Osteocyte (in vitro differentiated cells): Measurements from ENCODE around the gene BRD3OS. TPM values are rescaled to one million over a fixed set of nuclear protein-coding genes. Genes with fewer than 3 reads are reported as not detected.

Experiments
- DNase-seq: peaks from one replicate; pipeline ENCODE4 v3.0.0; 2021; ENCODE audit warnings: mixed read lengths; ENCODE audit not compliant: unreplicated experiment; ENCODE audit errors: extremely low spot score
- H3K27ac Mint-ChIP-seq: one replicate; pipeline ENCODE4 v1.8.0; 2021; ENCODE audit warnings: mild to moderate bottlenecking, mixed read lengths; ENCODE audit not compliant: unreplicated experiment
- H3K27me3 Mint-ChIP-seq: one replicate; pipeline ENCODE4 v1.8.0; 2021; ENCODE audit warnings: mixed read lengths; ENCODE audit not compliant: unreplicated experiment
- H3K36me3 Mint-ChIP-seq: one replicate; pipeline ENCODE4 v1.8.0; 2021; ENCODE audit warnings: mixed read lengths; ENCODE audit not compliant: unreplicated experiment
- H3K4me1 Mint-ChIP-seq: one replicate; pipeline ENCODE4 v1.8.0; 2021; ENCODE audit warnings: mixed read lengths; ENCODE audit not compliant: unreplicated experiment
- H3K4me3 Mint-ChIP-seq: one replicate; pipeline ENCODE4 v1.8.0; 2021; ENCODE audit warnings: mild to moderate bottlenecking, moderate library complexity, mixed read lengths; ENCODE audit not compliant: unreplicated experiment
- H3K9me3 Mint-ChIP-seq: one replicate; pipeline ENCODE4 v1.8.0; 2021; ENCODE audit warnings: mixed read lengths; ENCODE audit not compliant: unreplicated experiment
- total RNA-seq: library from RNA; stranded (reverse); gene quantifications from 2 replicates; pipeline ENCODE4 v1.2.1, GENCODE V29; 2021
- TF ChIP-seq, protein P1 (sequence below): fragments of 200-600 bp; sonication (generic); IDR thresholded peaks from 2 replicates; pipeline ENCODE4 v1.5.0; 2021; ENCODE audit warnings: antibody characterized with exemption, mild to moderate bottlenecking, moderate library complexity

Gene BRD3OS
- total RNA-seq, 1 donor from 2014 or later: 19.9 TPM

GRCh38 chr9:134028575-134029247 lies 3.4 kb downstream of the BRD3OS start:
- no peak overlapping the region for H3K27ac Mint-ChIP-seq
- H3K36me3 Mint-ChIP-seq: peaks cover 19% of the 10 kb centered on the region
- TF ChIP-seq, protein P1, sequence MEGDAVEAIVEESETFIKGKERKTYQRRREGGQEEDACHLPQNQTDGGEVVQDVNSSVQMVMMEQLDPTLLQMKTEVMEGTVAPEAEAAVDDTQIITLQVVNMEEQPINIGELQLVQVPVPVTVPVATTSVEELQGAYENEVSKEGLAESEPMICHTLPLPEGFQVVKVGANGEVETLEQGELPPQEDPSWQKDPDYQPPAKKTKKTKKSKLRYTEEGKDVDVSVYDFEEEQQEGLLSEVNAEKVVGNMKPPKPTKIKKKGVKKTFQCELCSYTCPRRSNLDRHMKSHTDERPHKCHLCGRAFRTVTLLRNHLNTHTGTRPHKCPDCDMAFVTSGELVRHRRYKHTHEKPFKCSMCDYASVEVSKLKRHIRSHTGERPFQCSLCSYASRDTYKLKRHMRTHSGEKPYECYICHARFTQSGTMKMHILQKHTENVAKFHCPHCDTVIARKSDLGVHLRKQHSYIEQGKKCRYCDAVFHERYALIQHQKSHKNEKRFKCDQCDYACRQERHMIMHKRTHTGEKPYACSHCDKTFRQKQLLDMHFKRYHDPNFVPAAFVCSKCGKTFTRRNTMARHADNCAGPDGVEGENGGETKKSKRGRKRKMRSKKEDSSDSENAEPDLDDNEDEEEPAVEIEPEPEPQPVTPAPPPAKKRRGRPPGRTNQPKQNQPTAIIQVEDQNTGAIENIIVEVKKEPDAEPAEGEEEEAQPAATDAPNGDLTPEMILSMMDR: no peak
- no peaks in the 10 kb centered on the region for H3K27me3 Mint-ChIP-seq
- peaks cover 10% of the 10 kb centered on the region for H3K4me1 Mint-ChIP-seq
- H3K4me3 Mint-ChIP-seq: no peak overlapping the region
- DNase-seq: no peak
- no peaks in the 10 kb centered on the region for H3K9me3 Mint-ChIP-seq

- TF ChIP-seq, protein P1: no peak
- H3K27me3 Mint-ChIP-seq: no peaks in the 10 kb centered on the region
- peaks cover 19% of the 10 kb centered on the region for H3K36me3 Mint-ChIP-seq
- H3K4me3 Mint-ChIP-seq: no peak overlapping the region
- H3K9me3 Mint-ChIP-seq: no peaks in the 10 kb centered on the region
- DNase-seq: no peak
- no peak overlapping the region for H3K27ac Mint-ChIP-seq
- H3K4me1 Mint-ChIP-seq: peaks cover 7% of the 10 kb centered on the region
Observed at GRCh38 chr9:134029248-134030226, 4.3 kb downstream of the BRD3OS start.

GRCh38 chr9:134030821-134031470 lies 5.7 kb downstream of the BRD3OS start:
- no peaks in the 10 kb centered on the region for H3K9me3 Mint-ChIP-seq
- peaks cover 28% of the 10 kb centered on the region for H3K36me3 Mint-ChIP-seq
- no peak for DNase-seq
- peaks cover 5% of the 10 kb centered on the region for H3K4me1 Mint-ChIP-seq
- H3K27me3 Mint-ChIP-seq: no peaks in the 10 kb centered on the region
- H3K27ac Mint-ChIP-seq: no peak overlapping the region
- H3K4me3 Mint-ChIP-seq: no peak overlapping the region
- TF ChIP-seq, protein P1: no peak

DNA sequence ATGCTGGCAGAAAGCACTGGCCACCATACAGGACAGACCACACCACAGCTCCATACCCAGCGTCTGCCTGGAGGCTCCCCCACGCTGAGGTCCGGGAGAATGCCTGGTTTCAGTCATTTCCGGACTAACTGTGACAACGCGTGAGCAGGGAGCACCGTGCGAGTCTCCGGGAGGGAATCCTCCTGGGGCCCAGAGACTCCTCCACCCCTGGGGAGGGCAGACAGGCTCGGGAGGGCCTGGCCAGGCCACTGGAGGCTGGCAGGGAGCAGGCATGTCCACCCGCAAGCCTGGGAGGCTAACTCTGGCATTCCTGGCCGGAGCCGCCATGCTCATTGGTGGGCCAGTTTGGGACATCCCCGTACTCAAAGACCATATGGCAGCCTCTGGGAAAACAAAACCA lies 6.5 kb downstream of the BRD3OS start:
- no peak for DNase-seq
- Mint-ChIP-seq H3K27me3 (no peaks in the 10 kb centered on the region), H3K36me3 (peaks cover 37% of the 10 kb centered on the region), H3K4me3 (no peak overlapping the region), H3K9me3 (no peaks in the 10 kb centered on the region), H3K4me1 (no peaks in the 10 kb centered on the region), H3K27ac (no peak overlapping the region)
- TF ChIP-seq, protein P1: no peak
